Measurements from ENCODE around the gene PTMA. TPM values are rescaled to one million over a fixed set of nuclear protein-coding genes. Genes with fewer than 3 reads are reported as not detected.

The PTMA gene
- total and polyA plus RNA-seq, 9 of the 15 experiments (the other 6 are each of a cell fraction or from before 2014, with no cell fraction given), result 429 to 2,322 (median 1,578) TPM

DNA sequence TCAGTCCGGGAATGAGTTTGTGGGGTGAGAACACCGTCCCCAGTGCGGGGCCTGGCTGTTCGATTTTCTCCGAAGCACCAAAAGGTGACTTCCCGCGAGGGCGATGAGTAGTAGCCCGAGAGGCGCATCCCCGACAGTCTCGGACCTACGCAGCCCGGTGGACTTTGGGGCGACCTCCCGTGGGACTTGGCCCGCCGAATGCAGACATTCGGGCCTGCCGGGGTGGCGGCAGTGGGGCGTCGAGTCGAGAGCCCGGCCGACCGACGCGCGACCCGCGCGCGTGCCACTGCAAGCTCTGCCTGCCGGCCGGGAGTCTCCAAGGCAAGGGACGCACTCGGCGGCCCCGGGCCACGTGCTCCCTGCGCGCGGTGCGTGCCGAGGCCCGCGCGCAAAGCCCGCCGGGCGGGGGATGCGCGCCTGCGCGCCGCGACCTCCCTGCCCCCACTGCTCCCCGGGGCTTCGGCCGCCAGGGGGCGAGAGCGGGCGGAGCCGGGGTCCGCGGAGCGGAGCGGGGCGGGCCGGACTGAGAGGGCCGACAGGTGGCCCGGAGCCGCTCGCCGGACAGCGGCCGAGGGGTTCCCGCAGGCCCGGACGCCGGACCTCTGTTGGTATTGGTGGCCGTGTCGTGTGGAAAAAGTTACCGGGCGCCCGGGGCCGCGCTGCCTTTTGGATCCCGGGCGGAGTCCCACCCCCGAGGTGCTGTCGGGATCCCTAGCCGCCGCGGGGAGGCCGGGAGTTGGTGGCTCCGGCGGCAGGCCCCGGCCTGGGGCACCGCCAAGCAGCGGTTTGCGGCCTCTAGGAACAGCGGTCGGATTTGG is 1.9 kb downstream of the PTMA start (continued):
- TF ChIP-seq, protein P1, sequence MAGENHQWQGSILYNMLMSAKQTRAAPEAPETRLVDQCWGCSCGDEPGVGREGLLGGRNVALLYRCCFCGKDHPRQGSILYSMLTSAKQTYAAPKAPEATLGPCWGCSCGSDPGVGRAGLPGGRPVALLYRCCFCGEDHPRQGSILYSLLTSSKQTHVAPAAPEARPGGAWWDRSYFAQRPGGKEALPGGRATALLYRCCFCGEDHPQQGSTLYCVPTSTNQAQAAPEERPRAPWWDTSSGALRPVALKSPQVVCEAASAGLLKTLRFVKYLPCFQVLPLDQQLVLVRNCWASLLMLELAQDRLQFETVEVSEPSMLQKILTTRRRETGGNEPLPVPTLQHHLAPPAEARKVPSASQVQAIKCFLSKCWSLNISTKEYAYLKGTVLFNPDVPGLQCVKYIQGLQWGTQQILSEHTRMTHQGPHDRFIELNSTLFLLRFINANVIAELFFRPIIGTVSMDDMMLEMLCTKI (IDR thresholded peaks at IDR 0.05; ENCODE audit: partially characterized antibody), result no peak
- TF ChIP-seq FOXP1 (CRISPR knock-in tag; IDR thresholded peaks at IDR 0.05) (peak; percentile 87; the same call in 1 of the 2 replicates), E2F3 (CRISPR knock-in tag; IDR thresholded peaks at IDR 0.05) (peak; percentile 90), CBX5 (IDR thresholded peaks at IDR 0.05; ENCODE audit: borderline replicate concordance, low read depth) (no peak), POLR3A (IDR thresholded peaks at IDR 0.05; ENCODE audit: borderline replicate concordance, extremely low read depth, insufficient read depth, insufficient read length) (no peak), U2AF1 (optimal IDR thresholded peaks at IDR 0.05; ENCODE audit: low read depth, low read length) (peak; percentile 10), ETV6 (IDR thresholded peaks at IDR 0.05; ENCODE audit: borderline replicate concordance in 1 of 2, low read depth in 2 of 2, low read length in 1 of 2) (no peak), ETV6 (CRISPR knock-in tag; IDR thresholded peaks at IDR 0.05; ENCODE audit: borderline replicate concordance) (peak; percentile 67; the same call in 1 of the 2 replicates)
- TF ChIP-seq, protein P2, sequence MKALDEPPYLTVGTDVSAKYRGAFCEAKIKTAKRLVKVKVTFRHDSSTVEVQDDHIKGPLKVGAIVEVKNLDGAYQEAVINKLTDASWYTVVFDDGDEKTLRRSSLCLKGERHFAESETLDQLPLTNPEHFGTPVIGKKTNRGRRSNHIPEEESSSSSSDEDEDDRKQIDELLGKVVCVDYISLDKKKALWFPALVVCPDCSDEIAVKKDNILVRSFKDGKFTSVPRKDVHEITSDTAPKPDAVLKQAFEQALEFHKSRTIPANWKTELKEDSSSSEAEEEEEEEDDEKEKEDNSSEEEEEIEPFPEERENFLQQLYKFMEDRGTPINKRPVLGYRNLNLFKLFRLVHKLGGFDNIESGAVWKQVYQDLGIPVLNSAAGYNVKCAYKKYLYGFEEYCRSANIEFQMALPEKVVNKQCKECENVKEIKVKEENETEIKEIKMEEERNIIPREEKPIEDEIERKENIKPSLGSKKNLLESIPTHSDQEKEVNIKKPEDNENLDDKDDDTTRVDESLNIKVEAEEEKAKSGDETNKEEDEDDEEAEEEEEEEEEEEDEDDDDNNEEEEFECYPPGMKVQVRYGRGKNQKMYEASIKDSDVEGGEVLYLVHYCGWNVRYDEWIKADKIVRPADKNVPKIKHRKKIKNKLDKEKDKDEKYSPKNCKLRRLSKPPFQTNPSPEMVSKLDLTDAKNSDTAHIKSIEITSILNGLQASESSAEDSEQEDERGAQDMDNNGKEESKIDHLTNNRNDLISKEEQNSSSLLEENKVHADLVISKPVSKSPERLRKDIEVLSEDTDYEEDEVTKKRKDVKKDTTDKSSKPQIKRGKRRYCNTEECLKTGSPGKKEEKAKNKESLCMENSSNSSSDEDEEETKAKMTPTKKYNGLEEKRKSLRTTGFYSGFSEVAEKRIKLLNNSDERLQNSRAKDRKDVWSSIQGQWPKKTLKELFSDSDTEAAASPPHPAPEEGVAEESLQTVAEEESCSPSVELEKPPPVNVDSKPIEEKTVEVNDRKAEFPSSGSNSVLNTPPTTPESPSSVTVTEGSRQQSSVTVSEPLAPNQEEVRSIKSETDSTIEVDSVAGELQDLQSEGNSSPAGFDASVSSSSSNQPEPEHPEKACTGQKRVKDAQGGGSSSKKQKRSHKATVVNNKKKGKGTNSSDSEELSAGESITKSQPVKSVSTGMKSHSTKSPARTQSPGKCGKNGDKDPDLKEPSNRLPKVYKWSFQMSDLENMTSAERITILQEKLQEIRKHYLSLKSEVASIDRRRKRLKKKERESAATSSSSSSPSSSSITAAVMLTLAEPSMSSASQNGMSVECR (CRISPR knock-in tag; IDR thresholded peaks at IDR 0.05), result peak; percentile 64
- TF ChIP-seq, protein P3, sequence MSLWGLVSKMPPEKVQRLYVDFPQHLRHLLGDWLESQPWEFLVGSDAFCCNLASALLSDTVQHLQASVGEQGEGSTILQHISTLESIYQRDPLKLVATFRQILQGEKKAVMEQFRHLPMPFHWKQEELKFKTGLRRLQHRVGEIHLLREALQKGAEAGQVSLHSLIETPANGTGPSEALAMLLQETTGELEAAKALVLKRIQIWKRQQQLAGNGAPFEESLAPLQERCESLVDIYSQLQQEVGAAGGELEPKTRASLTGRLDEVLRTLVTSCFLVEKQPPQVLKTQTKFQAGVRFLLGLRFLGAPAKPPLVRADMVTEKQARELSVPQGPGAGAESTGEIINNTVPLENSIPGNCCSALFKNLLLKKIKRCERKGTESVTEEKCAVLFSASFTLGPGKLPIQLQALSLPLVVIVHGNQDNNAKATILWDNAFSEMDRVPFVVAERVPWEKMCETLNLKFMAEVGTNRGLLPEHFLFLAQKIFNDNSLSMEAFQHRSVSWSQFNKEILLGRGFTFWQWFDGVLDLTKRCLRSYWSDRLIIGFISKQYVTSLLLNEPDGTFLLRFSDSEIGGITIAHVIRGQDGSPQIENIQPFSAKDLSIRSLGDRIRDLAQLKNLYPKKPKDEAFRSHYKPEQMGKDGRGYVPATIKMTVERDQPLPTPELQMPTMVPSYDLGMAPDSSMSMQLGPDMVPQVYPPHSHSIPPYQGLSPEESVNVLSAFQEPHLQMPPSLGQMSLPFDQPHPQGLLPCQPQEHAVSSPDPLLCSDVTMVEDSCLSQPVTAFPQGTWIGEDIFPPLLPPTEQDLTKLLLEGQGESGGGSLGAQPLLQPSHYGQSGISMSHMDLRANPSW (CRISPR knock-in tag; IDR thresholded peaks at IDR 0.05), result no peak
- TF ChIP-seq, protein P4, sequence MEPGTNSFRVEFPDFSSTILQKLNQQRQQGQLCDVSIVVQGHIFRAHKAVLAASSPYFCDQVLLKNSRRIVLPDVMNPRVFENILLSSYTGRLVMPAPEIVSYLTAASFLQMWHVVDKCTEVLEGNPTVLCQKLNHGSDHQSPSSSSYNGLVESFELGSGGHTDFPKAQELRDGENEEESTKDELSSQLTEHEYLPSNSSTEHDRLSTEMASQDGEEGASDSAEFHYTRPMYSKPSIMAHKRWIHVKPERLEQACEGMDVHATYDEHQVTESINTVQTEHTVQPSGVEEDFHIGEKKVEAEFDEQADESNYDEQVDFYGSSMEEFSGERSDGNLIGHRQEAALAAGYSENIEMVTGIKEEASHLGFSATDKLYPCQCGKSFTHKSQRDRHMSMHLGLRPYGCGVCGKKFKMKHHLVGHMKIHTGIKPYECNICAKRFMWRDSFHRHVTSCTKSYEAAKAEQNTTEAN (CRISPR knock-in tag; IDR thresholded peaks at IDR 0.05), result no peak
- TF ChIP-seq, protein P5, sequence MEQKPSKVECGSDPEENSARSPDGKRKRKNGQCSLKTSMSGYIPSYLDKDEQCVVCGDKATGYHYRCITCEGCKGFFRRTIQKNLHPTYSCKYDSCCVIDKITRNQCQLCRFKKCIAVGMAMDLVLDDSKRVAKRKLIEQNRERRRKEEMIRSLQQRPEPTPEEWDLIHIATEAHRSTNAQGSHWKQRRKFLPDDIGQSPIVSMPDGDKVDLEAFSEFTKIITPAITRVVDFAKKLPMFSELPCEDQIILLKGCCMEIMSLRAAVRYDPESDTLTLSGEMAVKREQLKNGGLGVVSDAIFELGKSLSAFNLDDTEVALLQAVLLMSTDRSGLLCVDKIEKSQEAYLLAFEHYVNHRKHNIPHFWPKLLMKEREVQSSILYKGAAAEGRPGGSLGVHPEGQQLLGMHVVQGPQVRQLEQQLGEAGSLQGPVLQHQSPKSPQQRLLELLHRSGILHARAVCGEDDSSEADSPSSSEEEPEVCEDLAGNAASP (IDR thresholded peaks at IDR 0.05), result no peak
- TF ChIP-seq, protein P6, sequence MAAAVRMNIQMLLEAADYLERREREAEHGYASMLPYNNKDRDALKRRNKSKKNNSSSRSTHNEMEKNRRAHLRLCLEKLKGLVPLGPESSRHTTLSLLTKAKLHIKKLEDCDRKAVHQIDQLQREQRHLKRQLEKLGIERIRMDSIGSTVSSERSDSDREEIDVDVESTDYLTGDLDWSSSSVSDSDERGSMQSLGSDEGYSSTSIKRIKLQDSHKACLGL (CRISPR knock-in tag; IDR thresholded peaks at IDR 0.05; ENCODE audit: borderline replicate concordance, poor library complexity, severe bottlenecking), result peak; percentile 32

Data from K562 (cell line).